ENCODE measurements around the gene CNN3. TPM values are rescaled to one million over a fixed set of nuclear protein-coding genes. Genes with fewer than 3 reads are reported as not detected.
"Not testable (repeated sequence)": the region's sequence is repeated elsewhere in the genome, so short reads cannot be mapped to it uniquely, and the experiment has no call there.

The CNN3 gene
- total and polyA plus RNA-seq, 8 donors: 239 to 326 (median 277) TPM

- Histone ChIP-seq H3K9me3 (no peaks in the 10 kb centered on the region), H3K36me3 (no peaks in the 10 kb centered on the region), H3K4me1 (no peaks in the 10 kb centered on the region), H3K27me3 (no peaks in the 10 kb centered on the region), H3K4me3 (no peak overlapping the region), H3K27ac (no peak overlapping the region)
- TF ChIP-seq CTCF (IDR thresholded peaks at IDR 0.05): no peak
- intact Hi-C loops (cut with DNase I): no loop called here
- DNase-seq (no peak), ATAC-seq (peak; percentile 86)
Measured at GRCh38 chr1:94942171-94943128, 15.5 kb upstream of the CNN3 start.

- ATAC-seq; DNase-seq; H3K27me3 ChIP-seq; H3K4me1 ChIP-seq; intact Hi-C loops (cut with DNase I); H3K9me3 ChIP-seq; H3K27ac ChIP-seq; H3K36me3 ChIP-seq; H3K4me3 ChIP-seq: not testable (repeated sequence)
Measured at GRCh38 chr1:94941480-94941879, 14.6 kb upstream of the CNN3 start.

GRCh38 chr1:94940738-94941137, 13.8 kb upstream of the CNN3 start:
- Histone ChIP-seq H3K4me3 (no peak overlapping the region), H3K27ac (no peak overlapping the region), H3K36me3 (no peaks in the 10 kb centered on the region), H3K4me1 (peaks cover 3 to 6% of the 10 kb centered on the region in 2 donors), H3K27me3 (no peaks in the 10 kb centered on the region), H3K9me3 (no peaks in the 10 kb centered on the region)
- DNase-seq (no peak), ATAC-seq (no peak)
- no peak for TF ChIP-seq CTCF (IDR thresholded peaks at IDR 0.05)
- intact Hi-C loops (cut with DNase I): no loop called here

- no peaks in the 10 kb centered on the region for H3K9me3 ChIP-seq
- TF ChIP-seq CTCF (IDR thresholded peaks at IDR 0.05): no peak
- peak overlapping the region in 1 of 2 donors; percentile 63 for H3K27ac ChIP-seq
- no peak for DNase-seq
- H3K27me3 ChIP-seq: no peaks in the 10 kb centered on the region
- peaks cover 0 to 5% of the 10 kb centered on the region in 2 donors for H3K36me3 ChIP-seq
- intact Hi-C loops (cut with DNase I): no loop called here
- no peak for ATAC-seq
- H3K4me1 ChIP-seq: peaks cover 3 to 6% of the 10 kb centered on the region in 2 donors
- H3K4me3 ChIP-seq: no peak overlapping the region
Measured at GRCh38 chr1:94937820-94938219, 10.9 kb upstream of the CNN3 start.

GRCh38 chr1:94936861-94937620, 10.1 kb upstream of the CNN3 start:
- H3K27ac ChIP-seq: peak overlapping the region in 1 of 2 donors; percentile 63
- ATAC-seq: peak; percentile 25
- intact Hi-C loops (cut with DNase I): no loop called here

More at GRCh38 chr1:94936861-94937620, 10.1 kb upstream of the CNN3 start:
- no peak overlapping the region for H3K4me3 ChIP-seq
- no peaks in the 10 kb centered on the region for H3K27me3 ChIP-seq
- no peaks in the 10 kb centered on the region for H3K9me3 ChIP-seq
- peaks cover 0 to 5% of the 10 kb centered on the region in 2 donors for H3K36me3 ChIP-seq
- H3K4me1 ChIP-seq: peaks cover 3 to 6% of the 10 kb centered on the region in 2 donors
- no peak for DNase-seq
- no peak for TF ChIP-seq CTCF (IDR thresholded peaks at IDR 0.05)

Measured in left lung (tissue), 10 donors.